HG02610 (cell line): Measurements from ENCODE around the gene TTLL13.

Source experiments
- ATAC-seq: cut with Tn5 transposase; IDR thresholded peaks from one replicate; pipeline ENCODE4 v1.9.1; 2021; ENCODE audit warnings: mild to moderate bottlenecking, moderate library complexity; ENCODE audit not compliant: unreplicated experiment

The TTLL13 gene

GRCh38 chr15:90307661-90308060, 58.3 kb downstream of the TTLL13 start:
- ATAC-seq: no peak

- ATAC-seq: no peak
These were observed 59.7 kb downstream of the TTLL13 start for GRCh38 chr15:90309020-90309419.
